ENCODE results near the gene RPS19.

Gene RPS19

DNA sequence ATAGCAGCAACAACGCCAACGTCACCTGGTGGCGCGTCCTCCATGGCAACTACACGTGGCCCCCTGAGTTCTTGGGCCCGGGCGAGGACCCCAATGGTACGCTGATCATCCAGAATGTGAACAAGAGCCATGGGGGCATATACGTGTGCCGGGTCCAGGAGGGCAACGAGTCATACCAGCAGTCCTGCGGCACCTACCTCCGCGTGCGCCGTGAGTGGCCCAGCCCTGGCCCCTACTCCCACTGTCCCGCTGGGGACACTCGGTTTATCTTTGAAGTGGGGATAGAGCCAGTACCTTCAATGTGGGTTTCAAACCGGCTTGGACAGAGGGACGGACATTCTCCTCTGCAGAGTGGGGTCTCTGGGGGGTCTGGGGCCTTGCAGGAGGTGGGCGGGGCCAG is 19.0 kb downstream of the RPS19 start:
- DNase-seq (ENCODE audit: low read depth) = no peak

DNA sequence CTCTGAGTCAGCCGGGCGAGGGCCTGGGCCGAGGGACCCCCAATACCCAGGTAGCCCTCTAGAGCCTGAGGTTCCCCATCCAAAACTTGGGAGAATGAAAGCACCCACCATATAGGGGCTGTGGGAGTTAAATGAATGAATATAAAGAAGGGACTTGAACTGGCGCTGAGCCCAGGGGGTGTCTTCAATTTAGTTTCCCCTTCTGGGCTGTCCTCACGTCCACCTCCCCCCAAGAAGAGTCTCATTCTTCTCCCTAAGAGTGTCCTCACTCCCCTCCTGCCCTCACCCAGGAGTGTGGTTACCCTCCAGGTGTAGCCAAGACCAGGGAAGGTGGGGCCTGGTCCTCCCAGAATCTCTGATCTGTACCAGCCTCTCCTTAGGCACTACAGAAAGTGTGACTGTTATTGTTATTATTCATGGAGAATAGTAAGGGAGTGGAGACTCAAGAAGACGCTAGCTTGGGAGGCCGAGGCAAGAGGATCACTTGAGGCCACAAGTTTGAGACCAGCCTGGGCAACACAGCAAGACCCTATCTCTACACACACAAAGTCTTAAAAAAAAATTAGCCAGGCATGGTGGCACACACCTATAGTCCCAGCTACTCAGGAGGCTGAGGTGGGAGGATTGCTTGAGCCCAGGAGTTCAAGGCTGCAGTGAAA is 19.7 kb downstream of the RPS19 start:
- no peak for DNase-seq (ENCODE audit: low read depth)

DNA sequence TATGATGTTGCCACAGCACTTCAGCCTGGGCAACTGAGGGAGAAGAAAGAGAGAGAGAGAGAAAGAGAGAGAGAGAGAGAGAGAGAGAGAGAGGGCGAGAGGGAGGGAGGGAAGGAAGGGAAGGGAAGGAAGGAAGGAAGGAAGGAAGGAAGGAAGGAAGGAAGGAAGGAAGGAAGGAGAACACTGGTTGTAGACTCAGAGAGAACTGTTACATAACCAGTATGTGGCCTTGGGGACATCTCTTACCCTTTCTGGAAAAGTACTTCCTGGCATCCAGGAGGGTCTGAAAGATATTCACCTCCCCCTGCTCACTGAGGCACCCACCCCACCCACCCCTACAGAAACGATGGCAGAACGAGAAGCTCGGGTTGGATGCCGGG is 20.3 kb downstream of the RPS19 start:
- DNase-seq (ENCODE audit: low read depth) = no peak

DNA sequence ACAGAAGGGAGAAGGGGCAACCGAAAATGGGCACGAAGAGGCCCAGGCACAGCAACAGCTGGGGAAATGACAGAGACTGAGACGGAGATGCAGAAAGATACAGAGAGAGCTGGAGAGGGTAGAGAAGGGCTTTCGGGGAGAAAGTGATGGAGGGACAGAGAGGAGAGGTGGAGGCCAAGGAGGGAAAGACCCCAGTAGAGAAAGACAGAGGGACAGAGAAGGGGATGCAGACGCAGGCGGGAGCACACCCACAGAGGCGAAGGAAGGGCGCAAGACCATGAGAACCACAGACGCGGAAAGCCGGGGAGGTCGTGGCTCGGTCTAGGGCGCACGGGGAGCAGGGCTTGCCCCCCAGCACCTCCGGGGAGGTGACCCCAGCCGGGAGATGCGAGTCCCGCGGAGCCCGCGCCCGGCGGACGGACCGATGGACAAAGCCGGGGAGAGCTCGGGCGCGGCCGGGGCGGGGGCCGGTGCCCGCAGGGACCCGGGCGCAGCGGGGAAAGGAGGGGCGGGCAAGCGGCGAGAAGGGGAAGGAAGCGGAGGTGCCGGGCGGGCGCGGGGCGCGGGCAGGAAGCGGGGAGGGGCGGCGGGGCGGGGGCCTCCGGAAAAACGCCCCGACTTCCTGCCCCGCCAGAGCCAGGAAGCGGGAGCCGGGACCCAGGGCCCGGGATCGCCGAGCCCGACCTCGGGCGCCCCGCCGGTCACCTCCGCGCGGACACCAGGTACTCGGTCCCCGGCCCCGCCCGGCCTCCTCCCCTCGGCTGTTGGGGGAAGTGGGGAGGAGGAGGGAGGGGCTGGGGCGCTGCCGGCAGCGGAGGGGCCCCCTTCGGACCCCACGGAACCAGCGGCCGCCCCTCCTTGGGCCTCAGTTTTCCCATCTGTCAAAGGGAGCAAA is 22.8 kb downstream of the RPS19 start, which contains the start of gene ARHGEF1:
ARHGEF1 (plus strand) TSS at position 617 of the 895 bp plus-strand sequence. CDS start 4,899 bp downstream, outside the sequence.
- no peak for DNase-seq (ENCODE audit: low read depth)

DNA sequence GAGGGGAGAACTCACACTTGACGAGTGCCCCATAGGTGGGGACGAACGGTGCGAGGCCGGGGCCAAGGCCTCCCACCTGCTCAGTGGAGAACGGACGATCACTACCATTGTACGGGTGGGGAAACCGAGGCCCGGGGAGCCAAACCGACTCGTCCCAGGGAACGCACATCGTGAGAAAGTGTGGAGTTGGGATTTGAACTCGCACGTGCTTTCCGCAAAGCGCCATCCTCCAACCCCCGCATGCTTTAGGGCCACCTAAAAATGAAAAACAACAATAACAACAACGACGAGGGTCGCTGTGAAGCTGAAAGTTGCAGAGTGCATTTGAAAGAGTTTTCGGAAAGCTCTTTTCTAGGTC is 23.4 kb downstream of the RPS19 start:
- no peak for DNase-seq (ENCODE audit: low read depth)

DNA sequence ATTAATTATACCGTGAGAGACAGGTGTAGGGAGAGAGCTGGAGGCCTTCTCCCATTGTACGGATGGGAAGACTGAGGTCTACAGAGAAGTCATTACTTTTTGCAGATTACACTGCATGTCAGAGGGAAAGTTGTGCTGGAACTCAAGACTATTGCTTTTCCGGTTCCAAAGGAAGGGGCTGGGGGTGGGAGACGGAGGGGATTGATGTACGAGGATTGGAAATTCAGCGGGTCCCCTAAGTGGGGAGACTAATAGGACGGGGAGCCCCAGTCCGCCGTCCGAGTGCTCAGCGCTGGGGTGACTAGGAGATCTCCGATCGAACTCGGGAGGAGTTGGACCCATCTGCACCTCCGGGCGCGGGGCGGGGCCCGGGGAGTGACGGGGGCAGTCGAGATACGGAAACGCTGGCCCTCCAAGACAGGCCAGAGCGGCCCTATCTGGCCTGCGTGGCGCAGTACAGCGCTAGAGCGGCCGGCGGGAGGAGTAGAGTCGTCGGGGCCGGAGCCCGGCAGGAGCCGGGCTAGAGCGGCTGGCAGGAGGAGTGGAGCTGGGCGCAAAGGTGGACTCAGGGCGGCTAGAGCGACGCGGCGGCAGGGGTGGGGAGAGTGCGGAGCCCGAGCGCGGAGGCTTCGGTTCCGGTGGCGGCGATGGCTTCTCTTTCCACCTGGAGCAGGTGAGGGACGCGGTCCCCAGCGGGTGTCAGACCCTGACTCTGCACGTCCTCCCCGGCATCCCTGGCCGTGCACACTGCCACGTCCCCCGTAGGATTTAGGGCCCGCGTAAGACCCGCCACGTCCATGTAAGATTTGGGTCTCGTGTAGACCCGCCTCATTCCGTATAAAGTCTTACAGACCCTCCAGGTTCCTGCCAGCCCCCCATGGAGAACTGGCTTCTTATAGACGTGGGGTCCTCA is 24.0 kb downstream of the RPS19 start:
- peak; percentile 82 for DNase-seq (ENCODE audit: low read depth)

DNA sequence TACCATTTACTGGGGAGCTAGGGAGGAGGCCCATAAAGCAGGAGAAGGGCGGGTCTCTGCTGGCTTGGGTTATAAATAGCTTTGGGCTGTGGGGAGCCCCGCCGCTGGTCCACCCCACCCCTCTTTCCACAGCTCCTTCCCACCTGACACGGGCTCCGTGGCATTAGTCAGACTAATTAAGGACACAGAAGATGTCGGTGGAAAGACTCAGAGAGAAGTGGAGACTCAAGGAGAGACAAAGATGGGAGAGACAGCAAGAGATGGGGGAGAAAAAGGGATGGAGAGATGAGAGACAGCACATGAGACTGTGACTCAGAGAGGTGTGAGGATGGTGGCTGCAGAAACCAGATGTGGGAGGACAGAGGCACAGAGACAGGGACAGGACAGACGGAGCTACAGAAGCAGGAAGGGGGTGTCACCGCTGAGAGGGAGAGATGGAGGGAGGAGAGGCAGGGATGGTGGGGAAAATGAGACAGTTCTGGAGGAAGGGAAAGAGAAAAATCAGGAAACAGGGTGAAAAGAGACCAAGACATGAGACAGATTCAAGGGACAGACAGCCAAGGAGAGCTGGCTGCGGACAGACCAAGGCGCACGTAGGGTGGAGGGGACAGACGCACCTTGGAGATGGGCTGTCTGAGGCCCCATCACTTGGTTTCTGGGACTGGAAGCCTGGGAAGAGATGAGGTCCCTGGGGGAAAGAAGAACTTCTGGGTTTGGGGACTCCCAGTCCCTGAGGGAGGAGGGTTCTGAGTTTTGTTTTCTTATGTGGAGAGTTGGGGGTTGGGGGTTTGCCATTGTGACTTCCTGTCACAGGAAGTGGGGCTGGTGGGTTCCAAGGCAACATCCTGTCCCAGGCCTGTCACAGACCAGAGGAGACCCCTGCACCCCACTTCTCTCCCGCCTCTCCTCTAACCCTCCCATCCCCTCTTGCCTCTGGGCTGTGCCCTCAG is 27.0 kb downstream of the RPS19 start:
- no peak for DNase-seq (ENCODE audit: low read depth)

DNA sequence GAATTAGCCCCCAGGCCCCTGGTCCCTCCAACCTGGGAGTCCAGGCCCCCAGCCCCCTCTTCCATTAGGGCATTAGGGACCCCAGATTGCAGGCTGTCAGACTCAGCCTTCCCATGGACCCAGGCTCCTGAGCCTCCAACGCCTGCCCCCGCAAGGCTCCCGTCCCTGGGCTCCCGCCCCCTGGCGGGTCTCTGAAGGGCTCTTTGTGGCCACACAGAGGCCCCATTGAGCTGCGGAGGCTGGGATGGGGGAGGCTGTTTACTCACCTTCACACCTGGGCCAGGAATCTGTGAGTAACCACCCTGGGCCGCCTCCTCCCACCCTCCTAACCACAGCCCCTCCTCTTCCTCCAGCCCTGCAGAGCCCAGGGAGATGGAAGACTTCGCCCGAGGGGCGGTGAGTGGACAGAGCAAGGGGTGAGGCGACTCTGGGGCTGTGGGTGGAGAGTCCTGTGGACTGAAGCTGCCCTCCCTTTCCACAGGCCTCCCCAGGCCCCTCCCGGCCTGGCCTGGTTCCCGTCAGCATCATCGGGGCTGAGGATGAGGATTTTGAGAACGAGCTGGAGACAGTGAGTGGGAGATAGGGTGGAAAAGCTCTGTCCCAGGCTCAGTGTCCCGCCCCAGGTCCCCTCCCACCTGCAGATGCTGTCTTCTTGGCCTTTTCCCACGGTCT is 27.8 kb downstream of the RPS19 start:
- DNase-seq (ENCODE audit: low read depth) = peak; percentile 38

DNA sequence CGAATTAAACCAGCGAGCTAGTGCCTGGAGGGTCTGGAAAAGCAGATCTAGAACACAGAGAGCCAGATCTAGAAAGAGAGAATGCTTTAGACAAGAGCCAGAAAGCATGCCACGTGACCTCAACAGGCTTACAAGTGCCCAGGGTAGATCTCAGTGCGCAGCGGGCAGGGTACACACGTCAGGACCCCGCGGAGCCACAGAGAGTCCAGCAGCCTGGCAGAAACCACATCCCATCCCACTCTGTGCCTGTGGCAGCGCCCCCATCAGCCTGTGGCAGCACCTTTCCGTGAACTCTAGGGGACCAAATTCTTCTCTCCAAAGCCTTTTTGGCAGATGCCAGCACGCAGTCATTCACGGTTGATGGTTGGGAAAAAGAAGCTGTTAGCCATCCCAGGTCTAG is 28.9 kb downstream of the RPS19 start:
- DNase-seq (ENCODE audit: low read depth) = no peak

DNA sequence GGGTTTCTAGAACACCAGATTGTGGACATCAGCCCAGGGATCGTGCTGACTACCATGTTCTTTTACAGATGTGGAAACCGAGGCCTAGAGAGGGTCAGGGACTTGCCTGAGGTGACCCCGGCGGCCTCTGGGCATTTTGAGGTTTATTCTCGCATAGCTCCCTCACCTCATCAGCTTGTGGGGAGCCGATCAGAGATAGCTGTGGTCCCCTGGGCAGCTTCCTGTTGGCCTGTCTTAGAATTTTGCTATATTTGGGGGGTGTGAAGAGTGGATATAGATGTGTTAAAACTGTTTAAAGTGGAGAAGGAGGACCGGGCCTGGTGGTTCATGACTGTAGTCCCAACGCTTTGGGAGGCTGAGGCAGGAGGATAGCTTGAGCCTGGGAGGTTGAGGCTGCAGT is 29.8 kb downstream of the RPS19 start:
- DNase-seq (ENCODE audit: low read depth) = no peak

DNA sequence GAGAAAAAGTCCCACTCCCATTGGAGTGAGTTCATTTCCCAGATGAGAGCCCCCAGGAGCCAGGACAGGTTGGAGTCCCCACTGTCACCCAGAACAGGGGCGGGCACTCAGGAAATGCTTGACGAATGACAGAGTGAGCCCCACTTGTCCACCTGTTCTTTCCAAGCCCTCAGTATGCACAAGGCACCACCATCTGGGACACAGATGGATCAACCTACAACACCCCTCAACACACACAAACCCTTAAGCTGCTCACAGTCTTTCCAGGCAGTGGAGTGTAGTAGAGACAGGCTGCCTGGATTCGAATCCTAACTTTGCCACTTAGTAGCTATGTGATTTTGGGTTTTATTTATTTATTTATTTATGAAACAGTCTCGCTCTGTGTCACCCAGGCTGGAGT is 30.9 kb downstream of the RPS19 start:
- no peak for DNase-seq (ENCODE audit: low read depth)

DNA sequence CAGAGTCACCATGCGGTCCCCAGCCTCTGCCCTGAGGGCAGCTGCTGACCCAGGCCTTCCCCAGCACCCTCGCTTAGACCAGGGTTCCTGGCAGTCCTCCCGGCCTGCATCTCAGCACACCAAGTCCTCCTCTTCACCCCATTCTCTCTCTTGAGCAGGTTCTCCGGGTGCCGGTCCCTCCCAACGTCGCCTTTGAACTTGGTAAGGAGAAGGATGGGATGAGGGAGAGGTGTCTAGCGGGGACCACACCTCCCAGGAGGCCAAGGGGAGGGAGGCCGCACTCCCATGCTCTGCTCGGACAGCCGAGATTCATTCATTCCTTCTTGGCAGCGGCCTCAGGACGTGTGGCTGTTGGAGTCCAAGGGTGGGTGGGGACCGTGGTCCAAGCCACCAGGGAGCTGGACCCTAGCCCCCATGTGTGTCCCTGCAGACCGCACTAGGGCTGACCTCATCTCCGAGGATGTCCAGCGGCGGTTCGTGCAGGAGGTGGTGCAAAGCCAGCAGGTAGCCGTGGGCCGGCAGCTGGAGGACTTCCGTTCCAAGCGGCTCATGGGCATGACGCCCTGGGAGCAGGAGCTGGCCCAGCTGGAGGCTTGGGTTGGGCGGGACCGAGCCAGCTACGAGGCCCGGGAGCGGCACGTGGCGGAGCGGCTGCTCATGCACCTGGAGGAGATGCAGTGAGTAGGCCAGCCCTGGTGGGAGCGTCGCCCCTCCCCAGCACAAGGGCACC is 32.3 kb downstream of the RPS19 start:
- no peak for DNase-seq (ENCODE audit: low read depth)

DNA sequence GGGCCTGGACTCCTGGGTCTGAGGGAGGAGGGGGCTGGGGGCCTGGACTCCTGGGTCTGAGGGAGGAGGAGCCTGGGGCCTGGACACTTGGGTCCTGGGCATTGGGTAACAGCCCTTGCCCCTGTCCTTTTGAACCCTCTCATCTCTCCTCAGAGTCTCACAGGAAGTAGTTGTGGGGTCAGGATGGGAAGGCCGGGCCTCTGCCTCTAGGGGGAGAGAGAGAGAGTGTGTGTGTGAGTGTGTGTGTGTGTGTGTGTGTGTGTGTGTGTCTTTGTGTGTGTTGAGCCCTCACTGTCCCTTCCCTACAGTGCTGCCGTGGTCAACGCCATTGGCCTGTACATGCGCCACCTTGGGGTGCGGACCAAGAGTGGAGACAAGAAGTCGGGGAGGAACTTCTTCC is 33.8 kb downstream of the RPS19 start:
- DNase-seq (ENCODE audit: low read depth) = no peak

DNA sequence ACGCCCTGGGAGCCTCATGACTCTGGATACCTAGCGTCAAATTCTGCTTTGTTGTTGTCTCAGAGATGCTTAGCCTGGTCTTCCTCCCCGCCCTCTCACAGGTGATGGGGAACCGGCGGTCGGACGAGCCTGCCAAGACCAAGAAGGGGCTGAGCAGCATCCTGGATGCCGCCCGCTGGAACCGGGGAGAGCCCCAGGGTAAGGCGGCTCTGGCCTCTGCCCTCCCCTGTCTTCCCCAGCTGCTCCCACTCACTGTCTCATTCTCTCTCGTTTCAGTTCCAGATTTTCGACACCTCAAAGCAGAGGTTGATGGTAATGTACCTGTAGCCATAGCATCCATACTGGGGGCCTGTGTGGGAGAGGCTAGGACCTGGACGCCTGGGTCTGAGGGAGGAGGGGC is 34.3 kb downstream of the RPS19 start:
- no peak for DNase-seq (ENCODE audit: low read depth)

DNA sequence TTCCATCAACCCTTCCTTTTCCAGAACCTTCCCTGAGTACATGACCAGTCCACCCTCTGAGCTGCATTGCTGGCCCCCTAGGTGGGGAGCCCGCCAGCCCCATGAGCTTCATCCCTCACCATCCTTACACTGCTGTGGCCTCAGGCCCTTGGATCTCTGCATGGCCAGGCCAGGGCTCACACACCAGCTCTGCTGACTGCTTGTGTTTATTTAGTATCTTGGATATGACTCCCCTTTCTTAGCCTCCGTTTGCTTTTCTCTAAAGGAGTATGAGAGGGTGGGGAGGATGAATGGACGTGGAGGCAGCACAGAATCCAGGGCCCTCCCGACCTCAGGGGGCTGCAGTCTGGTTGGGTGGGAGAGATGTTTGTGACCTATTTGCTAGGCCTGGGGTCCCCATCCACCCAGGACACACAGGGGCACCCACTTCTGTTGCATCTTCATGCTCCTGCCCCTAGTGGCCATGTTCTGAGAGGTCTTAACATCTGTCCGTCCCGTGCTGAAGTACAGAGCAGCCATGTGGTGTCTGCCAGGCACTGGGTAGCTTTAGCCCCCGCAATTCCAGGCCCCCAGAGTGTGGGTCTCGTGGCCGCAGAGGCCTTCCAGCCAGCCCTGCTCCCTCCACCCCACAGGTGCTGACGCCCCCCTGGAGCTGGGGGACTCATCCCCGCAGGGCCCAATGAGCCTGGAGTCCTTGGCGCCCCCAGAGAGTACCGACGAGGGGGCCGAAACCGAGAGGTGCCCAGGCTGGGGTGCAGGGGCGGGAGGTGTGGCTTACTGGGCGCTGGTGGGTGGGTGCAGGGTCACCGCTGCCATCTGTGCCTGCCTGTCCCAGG is 35.9 kb downstream of the RPS19 start:
- DNase-seq (ENCODE audit: low read depth) = no peak

DNA sequence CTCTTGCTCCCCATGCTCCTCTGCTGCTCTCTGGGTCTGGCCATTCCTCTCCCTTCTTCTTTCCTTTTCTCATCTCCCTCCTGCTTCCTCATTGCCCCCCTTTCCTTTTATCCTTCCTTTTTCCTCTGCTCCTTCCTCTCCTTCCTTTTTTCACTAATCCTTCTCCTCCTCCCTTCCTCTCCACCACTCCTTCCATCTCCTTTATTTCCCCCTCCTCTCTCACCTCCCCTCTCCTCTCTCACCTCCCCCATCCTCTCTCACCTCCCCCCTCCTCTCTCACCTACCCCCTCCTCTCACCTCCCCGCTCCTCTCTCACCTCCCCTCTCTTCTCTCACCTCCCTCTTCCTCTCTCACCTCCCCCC is 36.5 kb downstream of the RPS19 start:
- no peak for DNase-seq (ENCODE audit: low read depth)

DNA sequence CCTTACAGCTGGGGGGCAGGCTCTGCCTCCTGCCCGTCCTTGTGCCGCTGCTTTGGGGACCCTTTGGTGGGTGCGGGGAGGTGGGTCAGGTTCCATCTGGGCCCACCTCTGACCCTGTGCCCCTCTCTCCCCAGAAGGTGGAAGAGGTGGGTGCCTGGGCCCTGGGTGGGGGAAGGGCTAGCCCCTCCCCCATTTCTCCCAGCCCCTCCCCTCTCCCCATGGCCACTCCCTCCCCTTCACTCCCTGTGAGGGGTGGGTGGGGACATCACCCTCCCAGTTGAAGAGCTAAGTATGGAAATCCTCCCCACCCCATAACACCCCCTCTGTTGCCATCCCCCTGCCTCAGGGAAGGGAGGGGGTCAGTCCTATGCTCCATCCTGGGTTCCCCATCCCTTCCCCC is 37.1 kb downstream of the RPS19 start:
- no peak for DNase-seq (ENCODE audit: low read depth)

DNA sequence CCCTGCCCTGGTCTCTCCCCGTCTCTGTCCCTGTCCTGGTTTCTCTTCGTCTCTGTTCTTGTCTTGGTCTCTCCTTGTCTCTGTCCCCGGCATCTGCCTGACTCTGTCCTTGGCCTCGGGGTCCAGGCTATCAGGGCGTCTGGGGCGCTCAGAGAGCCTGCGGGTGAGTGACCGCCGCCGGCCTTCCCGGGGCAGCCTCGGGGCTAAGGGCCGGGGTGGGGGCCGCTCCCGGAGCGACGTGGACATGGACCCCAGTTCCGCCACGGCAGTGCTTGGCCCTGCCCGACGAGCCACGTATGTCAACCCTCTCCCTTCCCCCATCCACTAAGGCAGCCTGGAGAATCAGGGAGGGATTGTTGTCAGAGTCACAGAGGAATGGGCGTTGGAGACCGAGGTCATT is 37.8 kb downstream of the RPS19 start:
- DNase-seq (ENCODE audit: low read depth) = no peak

DNA sequence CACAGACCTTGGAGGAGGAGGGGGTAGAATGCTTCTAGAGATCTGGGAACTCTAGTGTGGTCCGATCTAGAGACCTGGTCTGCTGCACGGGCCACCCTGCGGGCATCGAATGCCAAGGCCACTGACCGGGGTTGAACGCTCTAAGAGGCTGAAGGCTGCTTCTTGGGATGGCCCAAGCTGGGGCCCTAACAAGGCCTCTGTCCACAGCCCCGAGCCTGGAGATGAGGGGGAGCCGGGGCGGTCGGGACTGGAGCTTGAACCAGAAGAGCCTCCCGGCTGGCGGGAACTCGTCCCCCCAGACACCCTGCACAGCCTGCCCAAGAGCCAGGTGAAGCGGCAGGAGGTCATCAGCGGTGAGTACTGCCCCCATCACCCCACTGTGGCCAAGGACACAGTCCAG is 38.2 kb downstream of the RPS19 start:
- DNase-seq (ENCODE audit: low read depth) = no peak
